Erythroblast (primary cell): ENCODE data around the gene FANCC.

Experiments used
- GATA1 ChIP-seq: IDR thresholded peaks from 2 replicates; pipeline ENCODE4 v1.6.1; 2011; ENCODE audit warnings: low read depth, mild to moderate bottlenecking, control low read depth, low read length, moderate library complexity
- POLR2A ChIP-seq: IDR thresholded peaks from 2 replicates; pipeline ENCODE4 v1.6.1; 2011; ENCODE audit warnings: mild to moderate bottlenecking, low read length

GRCh38 chr9:95098391-95098921 is 219.1 kb downstream of the FANCC start:
- TF ChIP-seq POLR2A (no peak), GATA1 (no peak)
